GM03348 (cell line): ENCODE measurements around the gene BRS3.
"Not testable (repeated sequence)": the region's sequence is repeated elsewhere in the genome, so short reads cannot be mapped to it uniquely, and the experiment has no call there.

Source experiments
- DNase-seq: peaks from one replicate; pipeline ENCODE4 v3.0.0; 2012; ENCODE audit warnings: low spot score

BRS3 gene

GRCh38 chrX:136487647-136488046 lies at the start of gene BRS3:
TSS of gene BRS3 (plus strand) at chrX:136487947. CDS start at chrX:136488115, 168 bp downstream.
- DNase-seq: no peak

- no peak for DNase-seq
Observed at GRCh38 chrX:136438192-136438591, 49.6 kb upstream of the BRS3 start.

GRCh38 chrX:136445674-136446073 lies 42.1 kb upstream of the BRS3 start:
- DNase-seq: not testable (repeated sequence)

GRCh38 chrX:136446208-136446607 lies 41.5 kb upstream of the BRS3 start:
- no peak for DNase-seq

GRCh38 chrX:136447308-136447707 lies 40.4 kb upstream of the BRS3 start:
- no peak for DNase-seq

- no peak for DNase-seq
Observed at GRCh38 chrX:136447968-136448367, 39.8 kb upstream of the BRS3 start.

GRCh38 chrX:136450050-136450830 lies 37.5 kb upstream of the BRS3 start:
- DNase-seq: no peak

GRCh38 chrX:136452614-136453013 lies 35.1 kb upstream of the BRS3 start:
- DNase-seq: no peak

GRCh38 chrX:136453114-136453513 lies 34.6 kb upstream of the BRS3 start:
- DNase-seq: no peak

- no peak for DNase-seq
Observed at GRCh38 chrX:136453771-136454170, 34.0 kb upstream of the BRS3 start.

- no peak for DNase-seq
Observed at GRCh38 chrX:136456133-136456532, 31.6 kb upstream of the BRS3 start.

GRCh38 chrX:136457303-136457917 lies 30.3 kb upstream of the BRS3 start:
- DNase-seq: no peak

GRCh38 chrX:136464589-136464988 lies 23.2 kb upstream of the BRS3 start:
- no peak for DNase-seq

GRCh38 chrX:136467303-136467702 lies 20.4 kb upstream of the BRS3 start:
- DNase-seq: no peak

GRCh38 chrX:136468391-136469103 lies 19.2 kb upstream of the BRS3 start:
- DNase-seq: no peak

GRCh38 chrX:136473663-136474062 lies 14.1 kb upstream of the BRS3 start:
- DNase-seq: no peak

GRCh38 chrX:136475236-136475635 lies 12.5 kb upstream of the BRS3 start:
- DNase-seq: no peak

GRCh38 chrX:136476501-136476900 lies 11.2 kb upstream of the BRS3 start:
- DNase-seq: no peak

GRCh38 chrX:136477026-136477425 lies 10.7 kb upstream of the BRS3 start:
- no peak for DNase-seq

GRCh38 chrX:136480383-136480782 lies 7.4 kb upstream of the BRS3 start:
- no peak for DNase-seq

GRCh38 chrX:136488706-136489105 lies 959 bp downstream of the BRS3 start:
- no peak for DNase-seq

- no peak for DNase-seq
Observed at GRCh38 chrX:136491832-136492231, 4.1 kb downstream of the BRS3 start.

GRCh38 chrX:136493011-136493410 lies 5.3 kb downstream of the BRS3 start:
- DNase-seq: no peak
